Measurements from ENCODE around the gene PNMA6E. TPM values are rescaled to one million over a fixed set of nuclear protein-coding genes. Genes with fewer than 3 reads are reported as not detected.
"Not testable (repeated sequence)": the region's sequence is repeated elsewhere in the genome, so short reads cannot be mapped to it uniquely, and the experiment has no call there.

Gene PNMA6E
- total RNA-seq, 1 donor from 2014 or later: not detected

DNA sequence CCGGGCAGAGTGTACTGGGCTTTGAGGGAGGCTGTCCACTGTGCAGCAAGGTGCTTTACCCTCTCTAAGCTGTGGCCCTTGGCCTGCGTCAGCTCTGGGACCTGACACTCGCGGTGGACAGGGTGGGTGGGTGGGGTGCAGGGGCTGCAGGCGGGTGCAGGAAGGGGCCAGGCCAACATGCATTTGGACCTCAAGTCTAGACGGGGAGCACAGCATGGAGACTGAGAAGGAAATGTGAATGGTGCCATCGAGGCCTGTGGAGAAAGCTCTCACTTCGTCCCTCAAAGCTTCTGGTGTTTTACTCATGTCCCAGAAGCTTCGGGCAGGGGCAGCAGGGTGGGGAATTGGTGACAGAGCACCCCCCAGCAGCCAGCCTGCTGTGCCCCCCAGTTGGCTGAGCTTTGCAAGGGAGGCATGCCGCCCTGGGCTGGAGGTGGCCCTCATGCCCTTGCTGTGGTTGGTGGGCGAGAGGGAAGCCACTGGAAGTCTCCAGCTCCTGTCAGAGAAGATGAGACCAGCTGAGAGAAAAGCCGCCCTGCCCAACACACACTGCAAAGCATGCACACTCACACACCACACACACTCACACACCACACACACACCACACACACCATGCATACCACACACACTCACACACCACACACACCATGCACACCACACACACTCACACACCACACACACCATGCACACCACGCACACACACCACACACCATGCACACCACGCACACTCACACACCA, 12.3 kb downstream of the PNMA6E start:
- Mint-ChIP-seq H3K36me3 (ENCODE audit: unreplicated experiment) (no peaks in the 10 kb centered on the region), H3K4me3 (ENCODE audit: unreplicated experiment) (no peak overlapping the region), H3K27ac (ENCODE audit: unreplicated experiment) (no peak overlapping the region), H3K9me3 (ENCODE audit: unreplicated experiment) (no peaks in the 10 kb centered on the region), H3K4me1 (ENCODE audit: unreplicated experiment) (no peaks in the 10 kb centered on the region), H3K27me3 (ENCODE audit: unreplicated experiment) (peaks cover 3% of the 10 kb centered on the region)
- TF ChIP-seq, protein P1, sequence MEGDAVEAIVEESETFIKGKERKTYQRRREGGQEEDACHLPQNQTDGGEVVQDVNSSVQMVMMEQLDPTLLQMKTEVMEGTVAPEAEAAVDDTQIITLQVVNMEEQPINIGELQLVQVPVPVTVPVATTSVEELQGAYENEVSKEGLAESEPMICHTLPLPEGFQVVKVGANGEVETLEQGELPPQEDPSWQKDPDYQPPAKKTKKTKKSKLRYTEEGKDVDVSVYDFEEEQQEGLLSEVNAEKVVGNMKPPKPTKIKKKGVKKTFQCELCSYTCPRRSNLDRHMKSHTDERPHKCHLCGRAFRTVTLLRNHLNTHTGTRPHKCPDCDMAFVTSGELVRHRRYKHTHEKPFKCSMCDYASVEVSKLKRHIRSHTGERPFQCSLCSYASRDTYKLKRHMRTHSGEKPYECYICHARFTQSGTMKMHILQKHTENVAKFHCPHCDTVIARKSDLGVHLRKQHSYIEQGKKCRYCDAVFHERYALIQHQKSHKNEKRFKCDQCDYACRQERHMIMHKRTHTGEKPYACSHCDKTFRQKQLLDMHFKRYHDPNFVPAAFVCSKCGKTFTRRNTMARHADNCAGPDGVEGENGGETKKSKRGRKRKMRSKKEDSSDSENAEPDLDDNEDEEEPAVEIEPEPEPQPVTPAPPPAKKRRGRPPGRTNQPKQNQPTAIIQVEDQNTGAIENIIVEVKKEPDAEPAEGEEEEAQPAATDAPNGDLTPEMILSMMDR (IDR thresholded peaks at IDR 0.05): no peak
- peak; percentile 76 for DNase-seq (ENCODE audit: extremely low spot score, unreplicated experiment)

GRCh38 chrX:153387987-153388721, 13.0 kb downstream of the PNMA6E start:
- Mint-ChIP-seq H3K27ac (ENCODE audit: unreplicated experiment) (no peak overlapping the region), H3K36me3 (ENCODE audit: unreplicated experiment) (no peaks in the 10 kb centered on the region), H3K9me3 (ENCODE audit: unreplicated experiment) (no peaks in the 10 kb centered on the region), H3K4me3 (ENCODE audit: unreplicated experiment) (no peak overlapping the region), H3K27me3 (ENCODE audit: unreplicated experiment) (peaks cover 3% of the 10 kb centered on the region), H3K4me1 (ENCODE audit: unreplicated experiment) (no peaks in the 10 kb centered on the region)
- peak; percentile 79 for DNase-seq (ENCODE audit: extremely low spot score, unreplicated experiment)
- TF ChIP-seq, protein P1 (IDR thresholded peaks at IDR 0.05): no peak

- Mint-ChIP-seq H3K27ac (ENCODE audit: unreplicated experiment) (no peak overlapping the region), H3K27me3 (ENCODE audit: unreplicated experiment) (peaks cover 3% of the 10 kb centered on the region), H3K36me3 (ENCODE audit: unreplicated experiment) (no peaks in the 10 kb centered on the region), H3K4me1 (ENCODE audit: unreplicated experiment) (no peaks in the 10 kb centered on the region), H3K9me3 (ENCODE audit: unreplicated experiment) (no peaks in the 10 kb centered on the region), H3K4me3 (ENCODE audit: unreplicated experiment) (no peak overlapping the region)
- peak; percentile 68 for DNase-seq (ENCODE audit: extremely low spot score, unreplicated experiment)
- TF ChIP-seq, protein P1 (IDR thresholded peaks at IDR 0.05): no peak
Observed at GRCh38 chrX:153387345-153387744, 13.8 kb downstream of the PNMA6E start.

GRCh38 chrX:153386097-153386496, 15.1 kb downstream of the PNMA6E start:
- H3K4me1 Mint-ChIP-seq (ENCODE audit: unreplicated experiment): no peaks in the 10 kb centered on the region
- H3K9me3 Mint-ChIP-seq (ENCODE audit: unreplicated experiment): no peaks in the 10 kb centered on the region
- TF ChIP-seq, protein P1 (IDR thresholded peaks at IDR 0.05): no peak
- H3K36me3 Mint-ChIP-seq (ENCODE audit: unreplicated experiment): no peaks in the 10 kb centered on the region
- H3K4me3 Mint-ChIP-seq (ENCODE audit: unreplicated experiment): no peak overlapping the region
- no peak overlapping the region for H3K27ac Mint-ChIP-seq (ENCODE audit: unreplicated experiment)
- peaks cover 3% of the 10 kb centered on the region for H3K27me3 Mint-ChIP-seq (ENCODE audit: unreplicated experiment)
- DNase-seq (ENCODE audit: extremely low spot score, unreplicated experiment): no peak

DNA sequence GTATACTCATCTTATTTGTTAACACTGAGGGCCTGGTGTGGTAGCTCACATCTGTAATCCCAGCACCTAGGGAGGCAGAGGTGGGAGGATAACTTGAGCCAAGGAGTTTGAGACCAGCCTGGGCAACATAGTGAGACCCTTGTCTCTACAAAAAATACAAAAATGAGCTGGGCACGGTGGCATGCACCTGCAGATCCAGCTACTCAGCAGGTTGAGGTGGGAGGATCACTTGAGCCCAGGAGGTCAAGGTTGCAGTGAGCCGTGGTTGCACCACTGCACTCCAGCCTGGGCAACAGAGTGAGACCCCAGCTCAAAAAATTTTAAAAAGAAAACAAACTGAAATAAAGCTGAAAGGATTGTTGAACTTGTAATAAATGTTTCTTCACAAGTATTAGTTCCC, 16.2 kb downstream of the PNMA6E start:
- DNase-seq (ENCODE audit: extremely low spot score, unreplicated experiment): peak; percentile 42
- H3K27me3 Mint-ChIP-seq (ENCODE audit: unreplicated experiment); H3K9me3 Mint-ChIP-seq (ENCODE audit: unreplicated experiment); H3K4me1 Mint-ChIP-seq (ENCODE audit: unreplicated experiment); H3K27ac Mint-ChIP-seq (ENCODE audit: unreplicated experiment); H3K36me3 Mint-ChIP-seq (ENCODE audit: unreplicated experiment); H3K4me3 Mint-ChIP-seq (ENCODE audit: unreplicated experiment): not testable (repeated sequence)
